H9 (cell line): ENCODE results near the gene SUN1. TPM values are rescaled to one million over a fixed set of nuclear protein-coding genes. Genes with fewer than 3 reads are reported as not detected.

Experiments
- DNase-seq: peaks from one replicate; pipeline ENCODE4 v3.0.0-alpha.2; 2017
- H2AFZ ChIP-seq: one replicate; pipeline ENCODE4 v1.6.1; 2013; ENCODE audit warnings: mild to moderate bottlenecking, low read length, control low read depth, moderate library complexity
- H2AK5ac ChIP-seq: 2 replicates; pipeline ENCODE4 v1.6.1; 2013; ENCODE audit warnings: low read length, control low read depth, mixed read lengths; ENCODE audit not compliant: insufficient read length
- H2BK120ac ChIP-seq: one replicate; pipeline ENCODE4 v1.6.1; 2013; ENCODE audit warnings: low read depth, mild to moderate bottlenecking, low read length, control low read depth, inconsistent platforms; ENCODE audit not compliant: poor library complexity, severe bottlenecking
- H2BK12ac ChIP-seq: 2 replicates; pipeline ENCODE4 v1.6.1; 2013; ENCODE audit warnings: low read length, control low read depth, mixed read lengths, low read depth; ENCODE audit not compliant: insufficient read length
- H2BK15ac ChIP-seq: 2 replicates; pipeline ENCODE4 v1.6.1; 2013; ENCODE audit warnings: low read depth, low read length, control low read depth
- H2BK20ac ChIP-seq: one replicate; pipeline ENCODE4 v1.6.1; 2013; ENCODE audit warnings: low read depth, mild to moderate bottlenecking, low read length, control low read depth, inconsistent platforms; ENCODE audit not compliant: poor library complexity, severe bottlenecking
- H2BK5ac ChIP-seq: 2 replicates; pipeline ENCODE4 v1.6.1; 2013; ENCODE audit warnings: low read length, control low read depth, mixed read lengths; ENCODE audit not compliant: insufficient read length
- H3K14ac ChIP-seq: 2 replicates; pipeline ENCODE4 v1.6.1; 2013; ENCODE audit warnings: low read length, control low read depth; ENCODE audit not compliant: insufficient read depth
- H3K18ac ChIP-seq: 2 replicates; pipeline ENCODE4 v1.6.1; 2013; ENCODE audit warnings: low read depth, mild to moderate bottlenecking, mixed read lengths, low read length, control low read depth; ENCODE audit not compliant: insufficient read length
- H3K23ac ChIP-seq: 2 replicates; pipeline ENCODE4 v1.6.1; 2013; ENCODE audit warnings: low read length, control low read depth, mixed read lengths, low read depth; ENCODE audit not compliant: insufficient read length
- H3K23me2 ChIP-seq: 2 replicates; pipeline ENCODE4 v1.6.1; 2013; ENCODE audit warnings: low read depth, mild to moderate bottlenecking, mixed read lengths, low read length, control low read depth; ENCODE audit not compliant: insufficient read length, poor library complexity, severe bottlenecking
- H3K27ac ChIP-seq: 2 replicates; pipeline ENCODE4 v1.5.1; 2013; ENCODE audit warnings: low read length, control low read depth, mixed read lengths, low read depth; ENCODE audit not compliant: insufficient read length
- H3K27me3 ChIP-seq: 2 replicates; pipeline ENCODE4 v1.6.1; 2013; ENCODE audit warnings: low read length, control low read depth, inconsistent platforms; ENCODE audit not compliant: insufficient read depth
- H3K4ac ChIP-seq: 2 replicates; pipeline ENCODE4 v1.6.1; 2013; ENCODE audit warnings: low read depth, mild to moderate bottlenecking, control low read depth, inconsistent platforms, low read length, moderate library complexity
- H3K4me1 ChIP-seq: 2 replicates; pipeline ENCODE4 v1.6.1; 2013; ENCODE audit warnings: low read length, control low read depth, inconsistent platforms; ENCODE audit not compliant: insufficient read depth
- H3K4me2 ChIP-seq: 2 replicates; pipeline ENCODE4 v1.6.1; 2013; ENCODE audit warnings: low read length, control low read depth, mixed read lengths; ENCODE audit not compliant: insufficient read length, insufficient read depth
- H3K56ac ChIP-seq: 2 replicates; pipeline ENCODE4 v1.6.1; 2013; ENCODE audit warnings: low read depth, mild to moderate bottlenecking, mixed read lengths, low read length, control low read depth; ENCODE audit not compliant: insufficient read length
- H3K79me1 ChIP-seq: 2 replicates; pipeline ENCODE4 v1.6.1; 2013; ENCODE audit warnings: low read depth, mild to moderate bottlenecking, moderate library complexity, low read length, control low read depth, inconsistent platforms; ENCODE audit not compliant: insufficient read depth, poor library complexity, severe bottlenecking
- H3K79me2 ChIP-seq: 2 replicates; pipeline ENCODE4 v1.6.1; 2013; ENCODE audit warnings: low read length, control low read depth, inconsistent platforms; ENCODE audit not compliant: insufficient read depth
- H3K9ac ChIP-seq: 2 replicates; pipeline ENCODE4 v1.6.1; 2013; ENCODE audit warnings: low read length, control low read depth, mixed read lengths; ENCODE audit not compliant: insufficient read length; ENCODE audit errors: extremely low read depth
- H3K9me3 ChIP-seq: one replicate; pipeline ENCODE4 v1.6.1; 2013; ENCODE audit warnings: low read depth, low read length, inconsistent platforms; ENCODE audit not compliant: control insufficient read depth
- H3T11ph ChIP-seq: one replicate; pipeline ENCODE4 v1.6.1; 2013; ENCODE audit warnings: mild to moderate bottlenecking, low read length, control low read depth, inconsistent platforms
- H4K20me1 ChIP-seq: one replicate; pipeline ENCODE4 v1.6.1; 2013; ENCODE audit not compliant: control insufficient read depth, insufficient read length, insufficient read depth
- H4K5ac ChIP-seq: 2 replicates; pipeline ENCODE4 v1.6.1; 2013; ENCODE audit warnings: low read depth, mild to moderate bottlenecking, mixed read lengths, low read length, control low read depth; ENCODE audit not compliant: insufficient read length
- H4K8ac ChIP-seq: replicated peaks from 2 replicates; pipeline ENCODE4 v1.6.1; 2013; ENCODE audit warnings: low read length, control low read depth, mixed read lengths, low read depth; ENCODE audit not compliant: insufficient read length
- H4K91ac ChIP-seq: 2 replicates; pipeline ENCODE4 v1.6.1; 2013; ENCODE audit warnings: low read depth, mild to moderate bottlenecking, moderate library complexity, mixed read lengths, low read length, control low read depth; ENCODE audit not compliant: insufficient read length
- H3K27ac Mint-ChIP-seq, 3 experiments: 2 replicates in 2 of 3; 3 replicates in 1 of 3; pipeline ENCODE4 v1.8.0; 2020 to 2021; ENCODE audit warnings: mixed read lengths in 3 of 3, mild to moderate bottlenecking in 1 of 3, moderate library complexity in 1 of 3
- H3K27me3 Mint-ChIP-seq: 2 replicates; pipeline ENCODE4 v1.8.0; 2021; ENCODE audit warnings: low read depth, mild to moderate bottlenecking, moderate library complexity, mixed read lengths
- H3K36me3 Mint-ChIP-seq, 3 experiments: 2 replicates in 2 of 3; 3 replicates in 1 of 3; pipeline ENCODE4 v1.8.0; 2020 to 2021; ENCODE audit warnings: low read depth in 3 of 3, mixed read lengths in 3 of 3; ENCODE audit not compliant: insufficient read depth in 1 of 3
- H3K4me1 Mint-ChIP-seq, 2 experiments: 2 replicates each; pipeline ENCODE4 v1.8.0; 2020; ENCODE audit warnings: mixed read lengths in 2 of 2
- H3K4me3 Mint-ChIP-seq, 2 experiments: 2 replicates in 1 of 2; 3 replicates in 1 of 2; pipeline ENCODE4 v1.8.0; 2020 to 2021; ENCODE audit warnings: mild to moderate bottlenecking in 2 of 2, mixed read lengths in 2 of 2, moderate library complexity in 1 of 2
- H3K9me3 Mint-ChIP-seq, 2 experiments: 2 replicates in 1 of 2; 3 replicates in 1 of 2; pipeline ENCODE4 v1.8.0; 2020; ENCODE audit warnings: mild to moderate bottlenecking in 2 of 2, mixed read lengths in 2 of 2, moderate library complexity in 1 of 2
- CTCF ChIP-seq: fragments of 200-600 bp; sonication (generic); conservative IDR thresholded peaks from 3 replicates; pipeline ENCODE4 v1.8.0; 2021; ENCODE audit warnings: antibody characterized with exemption, mild to moderate bottlenecking
- WGBS: extraction: QIAGEN DNeasy Blood & Tissue Kit; methylation state at CpG from one replicate; pipeline ENCODE4 v1.1.7; 2013; ENCODE audit warnings: missing lambda C conversion rate, low lambda C conversion rate, mixed read lengths; ENCODE audit not compliant: insufficient read length; ENCODE audit errors: extremely low coverage; 5-methylcytosine and 5-hydroxymethylcytosine counted together
- total RNA-seq: library from RNA; stranded (reverse); gene quantifications from 2 replicates; pipeline ENCODE4 v1.2.1, GENCODE V29; 2021

The SUN1 gene
- total RNA-seq, 1 experiment from 2014 or later = 118 TPM

GRCh38 chr7:875476-876076 lies 43.3 kb downstream of the SUN1 start:
- no peaks in the 10 kb centered on the region for H3K9me3 ChIP-seq
- no peak overlapping the region for H3K4me2 ChIP-seq
- no peak overlapping the region for H2BK120ac ChIP-seq
- H3K79me2 ChIP-seq = peaks cover 26% of the 10 kb centered on the region; the same call in 1 of the 2 replicates
- H2BK5ac ChIP-seq = no peak overlapping the region
- H3K14ac ChIP-seq = no peak overlapping the region; the same call in 1 of the 2 replicates
- no CpG with 5 or more reads among the region's 27 CpGs for WGBS
- no peaks in the 10 kb centered on the region for H3K27me3 ChIP-seq
- H3K9me3 Mint-ChIP-seq = peaks cover 5 to 6% of the 10 kb centered on the region in 2 experiments
- H2AFZ ChIP-seq = no peak overlapping the region
- H2BK15ac ChIP-seq = peak overlapping the region; percentile 97; the same call in 1 of the 2 replicates
- H3K56ac ChIP-seq = no peak overlapping the region
- 0 out of 2 replicates have a peak overlapping the region, but pooled peaks have one; percentile 58 for H3K4ac ChIP-seq
- no peak overlapping the region for H3K27ac ChIP-seq
- DNase-seq = no peak
- no peaks in the 10 kb centered on the region for H3K79me1 ChIP-seq
- no peak overlapping the region for H2BK12ac ChIP-seq
- peaks cover 5% of the 10 kb centered on the region for H3K23me2 ChIP-seq
- H3K27ac Mint-ChIP-seq = no peak overlapping the region; a peak in 1 of 7 replicates
- H3K18ac ChIP-seq = peak overlapping the region; percentile 66
- peak overlapping the region; percentile 44 for H4K91ac ChIP-seq
- no peak overlapping the region for H2AK5ac ChIP-seq
- H3T11ph ChIP-seq = no peak overlapping the region
- no peaks in the 10 kb centered on the region for H4K20me1 ChIP-seq
- H3K23ac ChIP-seq = no peak overlapping the region
- H3K4me1 ChIP-seq = 0 out of 2 replicates have a peak, but pooled peaks cover 2% of the 10 kb centered on the region
- no peak overlapping the region for H2BK20ac ChIP-seq
- H3K36me3 Mint-ChIP-seq = peaks cover 40 to 55% (median 54%) of the 10 kb centered on the region in 3 experiments
- H3K4me1 Mint-ChIP-seq = peaks cover 12% of the 10 kb centered on the region in 2 experiments
- peak overlapping the region; percentile 43 for H4K5ac ChIP-seq
- no peak overlapping the region for H3K4me3 Mint-ChIP-seq
- no peaks in the 10 kb centered on the region for H3K27me3 Mint-ChIP-seq
- H4K8ac ChIP-seq = no peak overlapping the region
- no peak for TF ChIP-seq CTCF
- no peak overlapping the region for H3K9ac ChIP-seq
